SJSA1 (cell line): ENCODE data around the gene CAVIN2. TPM values are rescaled to one million over a fixed set of nuclear protein-coding genes. Genes with fewer than 3 reads are reported as not detected.

Experiments used
- DNase-seq, 2 experiments: peaks; one replicate each; pipeline ENCODE4 v3.0.0-alpha.2; 2015 to 2020; ENCODE audit warnings: low spot score in 2 of 2, low read depth in 1 of 2
- H3K27ac ChIP-seq: fragments of 250-450 bp; sonication (Bioruptor Pico); 2 replicates; pipeline ENCODE4 v1.5.1; 2020; ENCODE audit warnings: mild to moderate bottlenecking, moderate library complexity
- H3K27me3 ChIP-seq: fragments of 250-450 bp; sonication (Bioruptor Pico); replicated peaks from 2 replicates; pipeline ENCODE4 v1.5.1; 2020; ENCODE audit warnings: mild to moderate bottlenecking, moderate library complexity
- H3K36me3 ChIP-seq: fragments of 250-450 bp; sonication (Bioruptor Pico); 2 replicates; pipeline ENCODE4 v1.5.1; 2020; ENCODE audit warnings: mild to moderate bottlenecking
- H3K4me1 ChIP-seq: fragments of 250-450 bp; sonication (Bioruptor Pico); replicated peaks from 2 replicates; pipeline ENCODE4 v1.6.1; 2021; ENCODE audit warnings: mild to moderate bottlenecking
- H3K4me3 ChIP-seq: fragments of 250-450 bp; sonication (Bioruptor Pico); 2 replicates; pipeline ENCODE4 v1.5.1; 2020; ENCODE audit warnings: mild to moderate bottlenecking
- H3K9me3 ChIP-seq: fragments of 250-450 bp; sonication (Bioruptor Pico); replicated peaks from 2 replicates; pipeline ENCODE4 v1.5.1; 2020; ENCODE audit warnings: mild to moderate bottlenecking
- total RNA-seq: library from RNA; depleted of rRNA; stranded (reverse); fragments of >200 nt; shearing (Covaris generic); gene quantifications from 2 replicates; pipeline ENCODE4 v1.2.3, GENCODE V29; 2014

Gene CAVIN2
- total RNA-seq, 1 experiment from 2014 or later, result 28.1 TPM

DNA sequence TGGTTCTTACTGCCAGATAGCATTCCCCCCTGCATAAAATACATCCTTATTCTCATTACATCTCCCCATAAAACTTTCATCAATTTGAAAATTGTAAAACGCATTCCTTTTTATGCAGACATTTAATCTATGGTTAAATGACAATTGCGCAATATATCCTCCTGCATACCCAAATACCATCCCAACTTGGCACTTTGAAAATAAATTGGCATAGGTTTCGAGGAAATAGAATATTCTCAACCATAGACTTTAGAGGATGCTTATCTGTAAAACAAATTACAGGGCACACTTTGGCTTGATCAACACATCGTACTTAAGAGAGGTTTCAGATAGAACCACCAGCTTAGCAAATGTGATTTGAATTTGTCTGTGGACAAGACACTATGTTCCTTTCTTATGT lies 31.0 kb upstream of the CAVIN2 start:
- Histone ChIP-seq H3K4me1 (peaks cover 14% of the 10 kb centered on the region), H3K9me3 (no peaks in the 10 kb centered on the region), H3K27me3 (no peaks in the 10 kb centered on the region), H3K27ac (peak overlapping the region; percentile 56; the same call in 1 of the 2 replicates), H3K36me3 (no peaks in the 10 kb centered on the region), H3K4me3 (no peak overlapping the region)
- no peak for DNase-seq

DNA sequence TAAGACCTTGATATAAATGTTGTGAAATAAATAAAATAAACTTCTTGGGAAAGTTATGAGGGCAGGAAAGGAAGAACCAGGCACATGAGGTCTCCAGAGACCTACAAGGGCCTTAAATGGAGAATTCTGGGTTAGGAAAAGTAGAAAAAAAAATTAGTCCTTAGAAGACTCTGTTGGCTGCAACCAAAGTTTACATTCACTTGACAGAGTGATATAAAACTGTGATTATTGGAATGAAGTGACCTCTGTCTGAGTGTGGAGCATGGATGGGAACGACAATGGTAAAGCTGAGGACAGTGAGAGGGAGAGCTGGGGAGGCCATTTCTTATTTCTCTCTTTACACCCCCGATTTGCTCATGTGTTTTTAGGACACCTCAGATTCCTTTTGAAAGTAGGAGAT lies 29.0 kb upstream of the CAVIN2 start:
- no peak overlapping the region for H3K27ac ChIP-seq
- DNase-seq, result no peak
- H3K27me3 ChIP-seq, result no peaks in the 10 kb centered on the region
- peaks cover 14% of the 10 kb centered on the region for H3K4me1 ChIP-seq
- H3K9me3 ChIP-seq, result no peaks in the 10 kb centered on the region
- H3K4me3 ChIP-seq, result no peak overlapping the region
- no peaks in the 10 kb centered on the region for H3K36me3 ChIP-seq

DNA sequence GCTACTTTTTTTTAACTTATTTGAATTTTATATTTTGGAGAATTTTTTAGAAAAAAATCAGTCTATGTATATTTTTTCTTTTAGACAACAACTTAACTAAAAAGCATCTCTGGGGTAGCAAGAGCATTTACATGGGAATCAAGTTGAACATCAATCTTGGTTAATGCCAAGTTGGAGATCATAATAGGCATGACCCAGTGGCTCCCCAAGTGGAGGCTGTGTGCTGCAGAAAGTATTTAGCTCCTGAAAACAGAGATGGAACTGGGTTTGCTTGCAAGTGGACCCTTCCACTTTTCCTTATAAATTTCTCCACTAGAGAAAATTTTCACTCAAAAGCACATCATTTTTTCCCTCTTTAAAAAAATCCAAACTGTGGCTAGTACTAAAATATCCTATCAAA lies 23.9 kb upstream of the CAVIN2 start:
- no peak overlapping the region for H3K27ac ChIP-seq
- no peak overlapping the region for H3K4me3 ChIP-seq
- H3K27me3 ChIP-seq, result no peaks in the 10 kb centered on the region
- no peak for DNase-seq
- H3K36me3 ChIP-seq, result no peaks in the 10 kb centered on the region
- no peaks in the 10 kb centered on the region for H3K9me3 ChIP-seq
- H3K4me1 ChIP-seq, result peaks cover 23% of the 10 kb centered on the region

DNA sequence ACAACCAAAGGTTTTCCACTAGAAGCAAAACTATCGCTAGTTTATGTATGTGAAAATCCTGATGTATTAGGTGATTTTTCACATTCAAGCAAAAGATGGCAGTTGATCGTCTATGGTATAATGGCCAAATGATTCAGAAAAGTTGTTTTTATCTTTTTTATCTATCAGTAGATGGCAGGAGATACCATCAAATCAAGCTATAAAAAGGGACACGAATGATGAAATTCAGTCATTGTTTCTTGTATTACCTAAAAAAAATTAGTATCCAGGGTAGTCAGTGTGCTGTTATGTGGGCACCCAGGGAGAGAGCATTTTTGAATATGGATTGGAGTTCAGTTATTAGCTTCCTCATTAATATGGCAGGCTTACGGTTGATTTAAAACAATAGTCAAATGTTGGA lies 22.9 kb upstream of the CAVIN2 start:
- Histone ChIP-seq H3K36me3 (no peaks in the 10 kb centered on the region), H3K4me1 (peaks cover 32% of the 10 kb centered on the region), H3K27me3 (no peaks in the 10 kb centered on the region), H3K27ac (no peak overlapping the region), H3K4me3 (no peak overlapping the region), H3K9me3 (no peaks in the 10 kb centered on the region)
- DNase-seq, result no peak

DNA sequence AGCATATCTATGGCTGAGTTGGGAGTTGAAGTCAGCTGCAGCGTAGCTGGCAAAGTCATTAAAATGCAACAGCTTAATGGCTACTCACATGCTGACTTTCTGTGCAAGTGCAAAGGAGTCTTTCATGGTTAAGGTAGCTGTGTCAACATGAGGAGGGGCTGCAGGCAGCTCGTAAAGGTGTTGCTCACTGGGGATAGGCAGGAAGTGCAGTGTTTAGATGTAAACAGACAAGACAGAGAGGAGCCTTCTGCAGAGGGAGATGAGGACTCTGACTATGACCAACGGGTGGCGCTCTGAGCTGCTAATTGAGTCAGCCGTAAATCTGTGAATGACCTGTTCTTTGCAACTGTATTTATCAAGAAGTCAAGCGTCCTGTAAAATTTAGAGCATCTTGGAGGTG lies 22.3 kb upstream of the CAVIN2 start:
- H3K4me1 ChIP-seq, result peaks cover 36% of the 10 kb centered on the region
- no peaks in the 10 kb centered on the region for H3K9me3 ChIP-seq
- DNase-seq, result no peak
- no peaks in the 10 kb centered on the region for H3K27me3 ChIP-seq
- no peak overlapping the region for H3K4me3 ChIP-seq
- no peaks in the 10 kb centered on the region for H3K36me3 ChIP-seq
- no peak overlapping the region for H3K27ac ChIP-seq

DNA sequence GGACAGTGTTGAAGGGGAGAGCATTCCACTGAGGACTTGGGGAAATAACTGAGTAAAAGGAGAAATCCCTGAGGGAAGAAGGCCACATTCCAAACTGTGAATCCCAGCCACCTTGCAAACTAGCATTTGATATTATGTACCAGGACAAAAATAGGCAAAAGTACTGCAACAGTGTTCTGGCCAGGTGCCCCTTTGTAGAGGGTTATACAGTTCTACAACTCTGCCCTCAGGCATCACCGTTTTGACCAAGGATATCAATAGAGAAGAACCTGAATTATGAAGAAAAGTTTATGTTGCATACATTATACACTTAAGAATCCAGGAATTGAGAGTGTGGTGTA lies 20.6 kb upstream of the CAVIN2 start:
- peak overlapping the region; percentile 90 for H3K27ac ChIP-seq
- no peak overlapping the region for H3K4me3 ChIP-seq
- DNase-seq, result no peak
- H3K4me1 ChIP-seq, result peaks cover 36% of the 10 kb centered on the region
- H3K36me3 ChIP-seq, result no peaks in the 10 kb centered on the region
- no peaks in the 10 kb centered on the region for H3K27me3 ChIP-seq
- no peaks in the 10 kb centered on the region for H3K9me3 ChIP-seq

DNA sequence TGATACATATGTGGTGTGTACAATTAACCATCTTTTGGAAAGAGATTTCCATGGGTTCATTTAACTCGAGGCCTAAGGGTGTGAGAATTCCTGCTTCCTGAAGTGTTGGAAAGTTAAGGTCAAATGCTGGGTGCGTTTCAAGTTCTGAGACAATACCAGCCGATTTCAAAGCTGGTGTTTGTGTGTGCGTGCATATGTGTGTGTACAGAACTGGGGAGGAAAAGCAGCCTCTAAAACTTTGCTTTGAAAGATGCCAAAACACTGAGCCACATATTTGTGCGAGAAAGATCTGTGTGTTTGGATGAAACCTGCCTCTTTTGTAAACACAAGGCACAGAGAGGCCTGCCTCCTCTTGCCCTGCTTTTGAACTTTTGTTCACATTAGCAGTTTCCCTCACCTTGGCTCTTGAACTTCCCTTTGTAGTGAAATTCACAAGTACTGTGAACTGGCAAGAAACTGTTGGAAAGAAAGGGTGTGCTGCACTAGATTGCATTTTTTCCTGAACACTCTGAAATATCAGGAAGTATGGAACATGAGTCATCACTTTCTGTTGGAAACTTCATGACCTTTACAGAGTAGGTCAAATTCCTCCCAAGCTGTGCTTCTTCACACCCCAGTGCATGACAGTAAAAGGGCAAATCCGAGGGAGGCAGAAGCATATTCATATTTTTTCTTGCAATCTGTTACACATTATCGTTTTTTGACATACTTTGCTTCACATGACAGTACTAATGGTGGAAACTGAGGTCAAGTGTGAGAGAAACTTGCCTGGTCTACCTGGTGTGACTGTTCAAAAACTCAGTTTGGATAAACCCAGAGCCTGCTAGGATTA lies 20.0 kb upstream of the CAVIN2 start:
- Histone ChIP-seq H3K4me3 (no peak overlapping the region), H3K36me3 (no peaks in the 10 kb centered on the region), H3K9me3 (no peaks in the 10 kb centered on the region), H3K27me3 (no peaks in the 10 kb centered on the region), H3K4me1 (peaks cover 36% of the 10 kb centered on the region), H3K27ac (peak overlapping the region; percentile 90)
- DNase-seq, result peak; percentile 70 to 93

DNA sequence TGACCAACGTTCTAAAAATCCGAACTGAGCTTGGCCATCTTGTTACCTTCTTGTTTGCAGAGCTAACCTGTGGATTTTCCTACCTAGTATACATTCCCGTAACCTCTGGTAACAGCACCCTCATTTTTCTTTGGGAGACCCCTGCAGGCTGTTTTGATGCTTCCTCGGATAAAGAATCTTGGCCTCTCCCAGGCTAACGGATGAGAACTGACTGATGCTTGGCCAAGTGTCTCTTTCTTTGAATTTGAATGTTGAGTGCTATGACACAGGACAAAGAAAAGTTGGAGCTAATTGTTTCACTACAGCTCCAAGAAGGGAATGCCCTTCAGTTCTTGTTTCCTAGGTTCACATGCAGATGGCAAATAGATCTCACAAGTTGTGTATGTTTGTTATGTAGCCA lies 19.3 kb upstream of the CAVIN2 start:
- Histone ChIP-seq H3K4me1 (peaks cover 36% of the 10 kb centered on the region), H3K27ac (peak overlapping the region; percentile 90), H3K36me3 (no peaks in the 10 kb centered on the region), H3K4me3 (no peak overlapping the region), H3K9me3 (no peaks in the 10 kb centered on the region), H3K27me3 (no peaks in the 10 kb centered on the region)
- no peak for DNase-seq

DNA sequence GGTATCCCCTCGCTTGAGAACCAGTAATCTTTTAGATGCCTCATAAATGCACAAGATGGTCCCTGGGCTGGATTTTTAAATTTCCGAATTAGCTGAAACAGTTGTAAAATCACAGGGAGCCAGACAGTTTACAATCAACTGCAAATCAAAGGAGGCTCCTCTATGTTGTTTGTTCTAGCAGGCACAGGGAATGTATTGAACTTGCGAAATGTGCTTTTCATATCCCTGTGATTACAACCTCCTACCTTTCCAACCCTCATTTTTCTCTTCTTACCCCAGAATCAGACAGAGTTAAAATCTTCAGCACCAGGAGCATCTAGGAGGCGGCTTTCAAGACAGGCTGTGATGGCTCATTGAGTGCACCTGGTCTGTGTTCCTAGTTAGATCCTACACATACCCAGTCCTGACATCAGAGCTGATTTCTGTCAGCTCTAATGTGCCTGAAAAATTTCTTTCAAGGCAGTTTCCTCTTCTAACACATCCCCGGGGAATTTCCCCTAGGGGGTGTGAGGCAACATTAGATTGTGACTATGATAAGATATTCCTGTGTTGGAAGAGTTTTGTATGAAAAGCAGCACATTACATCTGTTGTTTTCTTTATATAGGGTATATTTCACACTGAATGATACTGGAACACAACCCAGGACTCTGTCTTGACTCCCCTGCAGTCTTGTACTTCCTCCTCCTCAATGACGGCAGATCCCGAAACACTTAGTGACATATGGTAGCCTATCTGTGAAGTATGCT lies 17.9 kb upstream of the CAVIN2 start:
- H3K27ac ChIP-seq, result 0 out of 2 replicates have a peak overlapping the region, but pooled peaks have one; percentile 6
- H3K4me3 ChIP-seq, result no peak overlapping the region
- H3K36me3 ChIP-seq, result no peaks in the 10 kb centered on the region
- H3K9me3 ChIP-seq, result no peaks in the 10 kb centered on the region
- H3K27me3 ChIP-seq, result no peaks in the 10 kb centered on the region
- DNase-seq, result no peak
- peaks cover 36% of the 10 kb centered on the region for H3K4me1 ChIP-seq

DNA sequence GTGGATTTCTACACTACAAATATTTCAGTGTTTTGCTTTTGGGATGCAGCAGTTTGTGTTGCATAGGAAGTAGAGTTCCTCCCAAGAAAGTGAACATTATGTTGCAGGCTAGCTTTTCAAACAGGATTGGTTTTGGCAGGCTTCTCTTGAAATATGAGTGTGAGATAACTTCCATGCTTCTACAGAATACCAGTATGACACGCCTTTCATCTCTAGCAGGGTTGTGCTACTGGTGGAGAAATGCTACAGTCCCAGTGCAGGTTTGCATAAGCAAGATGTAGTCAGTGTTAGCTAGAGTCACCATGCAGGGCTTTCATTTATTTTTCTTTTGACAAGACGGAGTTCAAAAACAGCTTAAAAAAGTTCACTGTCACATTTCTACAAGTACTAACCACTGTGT lies 17.1 kb upstream of the CAVIN2 start:
- no peaks in the 10 kb centered on the region for H3K9me3 ChIP-seq
- peaks cover 36% of the 10 kb centered on the region for H3K4me1 ChIP-seq
- no peaks in the 10 kb centered on the region for H3K27me3 ChIP-seq
- no peak overlapping the region for H3K27ac ChIP-seq
- H3K36me3 ChIP-seq, result no peaks in the 10 kb centered on the region
- no peak overlapping the region for H3K4me3 ChIP-seq
- no peak for DNase-seq

DNA sequence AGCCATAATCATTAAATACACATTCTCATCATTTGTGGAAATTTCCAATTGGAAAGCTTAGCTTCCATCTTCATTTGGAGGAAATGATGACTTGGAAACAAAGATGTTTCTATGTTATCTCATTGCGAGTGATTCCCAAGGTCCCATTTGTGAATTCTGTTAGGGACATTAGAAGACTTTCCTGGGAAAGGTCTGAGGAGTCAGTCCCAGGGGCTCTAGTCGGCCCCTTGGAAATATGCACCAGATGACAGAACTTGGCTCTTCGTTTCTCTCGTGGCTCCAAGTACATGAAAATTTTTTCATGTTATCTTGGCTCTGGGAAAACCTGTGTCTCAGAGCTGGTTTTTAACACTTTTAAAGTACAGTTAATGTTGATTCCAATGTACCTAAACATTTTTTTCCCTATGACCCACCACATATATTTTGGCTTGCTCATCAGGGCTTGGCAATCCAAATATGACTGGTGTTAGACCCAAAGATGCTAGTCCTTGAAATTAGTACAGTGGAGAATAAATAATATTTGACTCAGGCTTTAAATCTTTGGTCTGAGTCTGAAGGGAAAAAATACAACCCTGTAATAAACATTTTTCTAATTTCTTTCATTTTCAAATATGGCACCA lies 15.4 kb upstream of the CAVIN2 start:
- Histone ChIP-seq H3K4me3 (no peak overlapping the region), H3K27ac (no peak overlapping the region), H3K9me3 (no peaks in the 10 kb centered on the region), H3K4me1 (peaks cover 38% of the 10 kb centered on the region), H3K36me3 (no peaks in the 10 kb centered on the region), H3K27me3 (no peaks in the 10 kb centered on the region)
- DNase-seq, result no peak

DNA sequence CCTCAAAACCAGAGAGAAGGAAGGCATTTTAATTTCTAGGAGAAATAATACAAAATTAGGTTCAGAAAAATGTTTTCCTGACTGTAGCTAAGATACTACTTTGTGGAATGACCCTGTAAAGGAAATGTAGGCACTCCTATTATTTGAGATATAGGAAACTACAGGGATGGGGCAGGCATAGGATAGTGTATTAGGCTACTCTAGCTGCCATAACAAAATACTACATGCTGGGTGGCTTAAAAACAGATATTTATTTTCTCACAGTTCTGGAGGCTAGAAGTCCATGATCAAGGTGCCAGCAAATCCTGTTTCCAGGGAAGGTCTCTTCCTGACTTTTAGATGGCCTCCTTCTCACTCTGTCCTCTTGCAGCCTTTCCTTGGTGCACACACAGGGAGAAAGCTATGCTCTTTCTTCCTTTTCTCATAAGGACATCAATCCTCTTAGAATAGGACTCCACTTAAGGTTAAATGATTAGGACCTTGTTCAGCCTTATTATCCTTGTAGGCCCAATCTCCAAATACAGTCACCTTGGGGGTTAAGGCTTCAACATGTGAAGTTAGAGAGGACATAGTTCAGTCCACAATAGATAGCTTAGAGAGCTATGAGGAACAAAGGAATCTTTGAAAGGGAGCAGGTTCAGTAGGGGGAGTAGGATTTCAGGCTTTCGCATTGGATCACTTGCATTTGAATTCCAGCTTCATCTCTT lies 14.0 kb upstream of the CAVIN2 start:
- Histone ChIP-seq H3K27ac (no peak overlapping the region), H3K4me1 (peaks cover 31% of the 10 kb centered on the region), H3K9me3 (no peaks in the 10 kb centered on the region), H3K27me3 (no peaks in the 10 kb centered on the region), H3K4me3 (no peak overlapping the region), H3K36me3 (no peaks in the 10 kb centered on the region)
- DNase-seq, result no peak

DNA sequence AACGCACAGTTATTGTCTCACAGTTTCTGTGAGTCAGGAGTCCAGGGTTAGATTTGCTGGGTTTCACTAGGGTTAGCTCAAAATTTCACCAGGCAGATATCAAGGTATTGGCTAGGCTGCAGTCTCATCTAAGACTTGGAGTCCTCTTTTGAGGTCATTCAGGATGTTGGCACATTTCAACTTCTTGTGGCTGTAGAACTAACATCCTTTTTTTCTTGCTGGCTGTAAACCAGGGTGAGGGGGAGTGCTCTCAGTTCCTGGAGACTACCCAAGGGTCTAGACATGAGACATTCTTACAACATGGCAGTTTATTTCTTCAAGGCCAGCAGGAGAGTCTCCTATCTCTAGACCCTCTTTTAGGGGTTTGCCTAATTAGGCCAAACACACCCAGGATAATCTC lies 12.8 kb upstream of the CAVIN2 start:
- DNase-seq, result no peak

More for the DNA sequence above, 12.8 kb upstream of the CAVIN2 start:
- H3K9me3 ChIP-seq, result no peaks in the 10 kb centered on the region
- no peak overlapping the region for H3K4me3 ChIP-seq
- H3K36me3 ChIP-seq, result no peaks in the 10 kb centered on the region
- H3K27me3 ChIP-seq, result no peaks in the 10 kb centered on the region
- H3K4me1 ChIP-seq, result peaks cover 25% of the 10 kb centered on the region
- H3K27ac ChIP-seq, result no peak overlapping the region
